CD4-positive, alpha-beta T cell treated with Interleukin-4 for 4 hours (primary cell): ENCODE measurements around the gene KCNK16.
A peak's percentile ranks its signal among the peaks of the same experiment; 100 is the strongest.
"Not testable (repeated sequence)": the region's sequence is repeated elsewhere in the genome, so short reads cannot be mapped to it uniquely, and the experiment has no call there.

Experiments
- DNase-seq: peaks from one replicate; pipeline ENCODE4 v3.0.0-alpha.2; 2020

KCNK16 gene

GRCh38 chr6:39304951-39305350 is 17.6 kb downstream of the KCNK16 start:
- DNase-seq, result no peak

GRCh38 chr6:39303425-39304153 is 18.9 kb downstream of the KCNK16 start:
- no peak for DNase-seq

GRCh38 chr6:39302669-39303424 is 19.7 kb downstream of the KCNK16 start:
- peak; percentile 72 for DNase-seq

- no peak for DNase-seq
Measured at GRCh38 chr6:39302011-39302410, 20.5 kb downstream of the KCNK16 start.

GRCh38 chr6:39301606-39302005 is 20.9 kb downstream of the KCNK16 start:
- DNase-seq, result no peak

- no peak for DNase-seq
Measured at GRCh38 chr6:39300739-39301138, 21.8 kb downstream of the KCNK16 start.

- no peak for DNase-seq
Measured at GRCh38 chr6:39298061-39298460, 24.4 kb downstream of the KCNK16 start.

- no peak for DNase-seq
Measured at GRCh38 chr6:39296745-39297640, 25.5 kb downstream of the KCNK16 start.

- DNase-seq, result no peak
Measured at GRCh38 chr6:39295611-39296011, 26.9 kb downstream of the KCNK16 start.

GRCh38 chr6:39294899-39295298 is 27.6 kb downstream of the KCNK16 start:
- DNase-seq, result no peak

- no peak for DNase-seq
Measured at GRCh38 chr6:39294133-39294532, 28.4 kb downstream of the KCNK16 start.

- no peak for DNase-seq
Measured at GRCh38 chr6:39292637-39293036, 29.9 kb downstream of the KCNK16 start.

- DNase-seq, result no peak
Measured at GRCh38 chr6:39289490-39289889, 33.0 kb downstream of the KCNK16 start.

GRCh38 chr6:39287601-39288000 is 34.9 kb downstream of the KCNK16 start:
- DNase-seq, result no peak

GRCh38 chr6:39286596-39286995 is 35.9 kb downstream of the KCNK16 start:
- DNase-seq, result not testable (repeated sequence)

- no peak for DNase-seq
Measured at GRCh38 chr6:39282774-39283173, 39.7 kb downstream of the KCNK16 start.

GRCh38 chr6:39281312-39281980 is 41.1 kb downstream of the KCNK16 start:
- DNase-seq, result no peak

GRCh38 chr6:39280247-39280731 is 42.2 kb downstream of the KCNK16 start:
- no peak for DNase-seq

GRCh38 chr6:39279539-39279938 is 43.0 kb downstream of the KCNK16 start:
- no peak for DNase-seq

GRCh38 chr6:39276379-39276995 is 46.0 kb downstream of the KCNK16 start:
- DNase-seq, result no peak

GRCh38 chr6:39274903-39275302 is 47.6 kb downstream of the KCNK16 start:
- DNase-seq, result no peak

GRCh38 chr6:39274471-39274870 is 48.0 kb downstream of the KCNK16 start:
- DNase-seq, result no peak
